ENCODE results near the gene PAX3. TPM values are rescaled to one million over a fixed set of nuclear protein-coding genes. Genes with fewer than 3 reads are reported as not detected.
"Not testable (repeated sequence)": the region's sequence is repeated elsewhere in the genome, so short reads cannot be mapped to it uniquely, and the experiment has no call there.

PAX3 gene
- total RNA-seq, 1 donor from 2014 or later, result 0.19 TPM

DNA sequence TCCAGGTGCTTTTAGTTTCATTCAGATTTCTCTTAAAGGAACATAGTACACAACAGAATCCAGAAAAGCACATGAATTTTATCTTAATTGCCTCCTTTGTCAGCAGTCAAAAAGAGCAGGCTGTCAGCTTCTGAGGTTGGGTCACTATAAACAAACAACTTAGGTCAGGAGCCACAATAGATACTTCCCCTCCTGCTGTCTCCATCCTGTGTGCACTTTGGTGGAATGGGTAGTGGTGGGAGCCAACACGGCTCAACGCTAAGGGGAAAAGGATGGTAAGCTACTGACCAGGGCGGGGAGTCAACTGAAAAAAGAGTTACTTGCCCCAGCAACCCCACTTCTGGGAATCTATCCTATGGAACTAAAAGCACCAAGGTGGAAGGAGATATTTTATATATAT lies 121.9 kb downstream of the PAX3 start:
- no peak for DNase-seq (ENCODE audit: low spot score)
- intact Hi-C loops (cut with DNase I), result no loop called here

- intact Hi-C loops (cut with DNase I), result no loop called here
These were observed 124.3 kb downstream of the PAX3 start for GRCh38 chr2:222174450-222174849.

DNA sequence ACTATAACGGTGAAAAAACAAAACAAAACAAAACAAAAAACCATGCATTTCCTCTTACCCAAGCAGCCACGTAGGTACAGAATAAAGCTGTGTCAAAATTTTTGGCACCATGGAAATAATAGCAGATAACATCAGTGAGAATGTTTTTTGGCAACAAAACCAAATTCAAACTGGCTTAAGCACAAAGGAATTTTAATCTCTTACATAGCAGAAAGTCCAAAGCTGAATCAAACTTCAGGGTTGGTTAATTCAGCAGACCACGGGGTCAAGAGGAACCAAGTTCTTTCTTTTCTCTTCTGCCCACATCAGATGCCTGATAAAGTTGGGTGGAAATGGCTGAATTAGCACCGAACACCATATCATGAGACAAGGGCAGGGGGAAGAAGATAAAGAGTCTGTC lies 129.5 kb downstream of the PAX3 start:
- no peak for DNase-seq (ENCODE audit: low spot score)
- intact Hi-C loops (cut with DNase I), result no loop called here

More at GRCh38 chr2:222174450-222174849, 124.3 kb downstream of the PAX3 start:
- no peak for DNase-seq (ENCODE audit: low spot score)

DNA sequence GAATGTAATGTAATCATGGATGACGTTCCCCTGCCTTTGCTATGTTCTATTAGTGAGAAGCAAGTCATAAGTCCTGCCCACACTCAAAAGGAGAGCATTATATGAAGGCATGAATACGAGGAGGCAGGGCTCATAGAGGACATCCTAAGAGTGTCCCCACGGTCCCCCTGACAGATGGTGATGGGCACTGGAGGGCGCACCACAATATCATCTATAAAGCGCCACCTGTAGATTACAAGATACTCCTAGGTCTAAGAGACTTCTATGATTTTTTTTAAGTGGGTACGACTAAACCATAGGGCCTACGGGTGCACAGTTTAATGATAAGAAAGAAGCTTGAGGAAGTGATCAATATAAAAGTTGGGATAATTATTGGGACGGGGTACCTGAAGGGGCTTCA lies 131.0 kb downstream of the PAX3 start:
- intact Hi-C loops (cut with DNase I), result no loop called here
- DNase-seq (ENCODE audit: low spot score), result no peak

DNA sequence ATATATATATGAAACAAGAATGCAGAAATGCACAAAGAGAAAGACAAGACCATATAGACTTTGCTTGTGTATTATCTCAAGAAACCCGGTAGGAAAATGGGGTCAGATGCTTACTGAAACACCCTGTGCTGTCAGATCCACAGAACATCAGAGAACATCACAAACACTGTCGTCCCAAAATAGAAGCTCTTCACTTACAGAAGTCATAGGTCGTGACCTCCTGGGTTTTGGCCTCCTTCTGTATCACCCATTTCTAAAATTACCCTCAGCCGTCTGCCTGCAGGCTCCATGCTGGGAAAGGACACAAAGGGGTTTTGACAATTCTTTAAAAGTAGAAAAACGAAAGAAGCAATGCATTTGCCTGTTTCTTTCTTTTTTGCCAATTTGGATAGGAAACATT lies 137.9 kb downstream of the PAX3 start:
- intact Hi-C loops (cut with DNase I), result no loop called here
- no peak for DNase-seq (ENCODE audit: low spot score)

DNA sequence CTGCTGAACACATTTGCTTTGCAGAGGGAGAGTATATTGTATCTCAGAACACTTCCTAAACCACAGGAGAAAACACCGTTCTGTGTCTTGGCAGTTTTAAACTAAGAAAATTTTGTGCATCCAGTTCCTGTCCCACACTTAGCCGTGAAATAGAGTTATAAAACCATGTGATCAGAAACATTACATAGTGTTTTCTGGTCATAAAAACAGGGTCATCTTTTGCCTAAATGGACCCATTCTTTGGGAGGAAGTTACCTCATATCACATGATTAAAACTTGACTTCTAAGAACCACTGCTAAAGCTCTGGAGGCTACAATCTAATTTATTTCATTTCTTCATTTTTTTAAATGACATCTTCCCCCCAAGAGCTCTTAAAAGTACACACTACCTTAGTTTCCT lies 138.7 kb downstream of the PAX3 start:
- DNase-seq (ENCODE audit: low spot score), result no peak
- intact Hi-C loops (cut with DNase I), result no loop called here

GRCh38 chr2:222159221-222159620 lies 139.6 kb downstream of the PAX3 start:
- intact Hi-C loops (cut with DNase I), result no loop called here
- DNase-seq (ENCODE audit: low spot score), result no peak

- intact Hi-C loops (cut with DNase I), result not testable (repeated sequence)
These were observed 143.7 kb downstream of the PAX3 start for GRCh38 chr2:222155003-222155664.

More at GRCh38 chr2:222155003-222155664, 143.7 kb downstream of the PAX3 start:
- not testable (repeated sequence) for DNase-seq (ENCODE audit: low spot score)

Other genes with a start within 250 kb of the PAX3 start
- 1.0 TPM for gene SGPP2, start 125.5 kb upstream of the PAX3 start, total RNA-seq